GM12865 (cell line): Measurements from ENCODE around the gene BANF1.

Source experiments
- DNase-seq: peaks from one replicate; pipeline ENCODE4 v3.0.0; 2010; ENCODE audit warnings: low read depth
- H3K4me3 ChIP-seq: 2 replicates; pipeline ENCODE4 v1.5.1; 2011; ENCODE audit warnings: mild to moderate bottlenecking, low read depth, low read length, control low read depth
- TF ChIP-seq, protein P1 (sequence below): IDR thresholded peaks from 2 replicates; pipeline ENCODE4 v1.5.1; 2011; ENCODE audit warnings: low read length, control low read depth, low read depth, inconsistent platforms; ENCODE audit not compliant: insufficient read depth; ENCODE audit errors: missing control alignments

BANF1 gene

DNA sequence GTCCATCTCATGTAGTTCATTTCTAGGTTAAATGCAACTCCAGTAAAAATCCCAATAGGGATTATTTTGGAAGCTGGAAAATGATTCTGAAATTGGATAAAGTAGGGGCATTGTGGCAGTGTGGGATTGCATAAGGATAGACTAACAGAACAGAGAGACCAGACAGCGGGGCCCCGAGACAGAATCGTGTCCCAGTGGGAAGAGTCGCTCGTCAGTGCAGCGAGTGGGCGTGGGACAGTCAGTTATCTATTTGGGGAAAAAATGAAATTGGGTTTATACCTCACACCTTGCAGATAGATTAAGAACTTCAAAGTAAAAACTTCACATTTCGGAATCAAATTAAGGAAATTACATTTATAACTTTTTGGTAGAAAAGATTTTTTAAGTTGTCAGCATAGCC, 30.2 kb upstream of the BANF1 start:
- no peak overlapping the region for H3K4me3 ChIP-seq
- TF ChIP-seq, protein P1, sequence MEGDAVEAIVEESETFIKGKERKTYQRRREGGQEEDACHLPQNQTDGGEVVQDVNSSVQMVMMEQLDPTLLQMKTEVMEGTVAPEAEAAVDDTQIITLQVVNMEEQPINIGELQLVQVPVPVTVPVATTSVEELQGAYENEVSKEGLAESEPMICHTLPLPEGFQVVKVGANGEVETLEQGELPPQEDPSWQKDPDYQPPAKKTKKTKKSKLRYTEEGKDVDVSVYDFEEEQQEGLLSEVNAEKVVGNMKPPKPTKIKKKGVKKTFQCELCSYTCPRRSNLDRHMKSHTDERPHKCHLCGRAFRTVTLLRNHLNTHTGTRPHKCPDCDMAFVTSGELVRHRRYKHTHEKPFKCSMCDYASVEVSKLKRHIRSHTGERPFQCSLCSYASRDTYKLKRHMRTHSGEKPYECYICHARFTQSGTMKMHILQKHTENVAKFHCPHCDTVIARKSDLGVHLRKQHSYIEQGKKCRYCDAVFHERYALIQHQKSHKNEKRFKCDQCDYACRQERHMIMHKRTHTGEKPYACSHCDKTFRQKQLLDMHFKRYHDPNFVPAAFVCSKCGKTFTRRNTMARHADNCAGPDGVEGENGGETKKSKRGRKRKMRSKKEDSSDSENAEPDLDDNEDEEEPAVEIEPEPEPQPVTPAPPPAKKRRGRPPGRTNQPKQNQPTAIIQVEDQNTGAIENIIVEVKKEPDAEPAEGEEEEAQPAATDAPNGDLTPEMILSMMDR: no peak

DNA sequence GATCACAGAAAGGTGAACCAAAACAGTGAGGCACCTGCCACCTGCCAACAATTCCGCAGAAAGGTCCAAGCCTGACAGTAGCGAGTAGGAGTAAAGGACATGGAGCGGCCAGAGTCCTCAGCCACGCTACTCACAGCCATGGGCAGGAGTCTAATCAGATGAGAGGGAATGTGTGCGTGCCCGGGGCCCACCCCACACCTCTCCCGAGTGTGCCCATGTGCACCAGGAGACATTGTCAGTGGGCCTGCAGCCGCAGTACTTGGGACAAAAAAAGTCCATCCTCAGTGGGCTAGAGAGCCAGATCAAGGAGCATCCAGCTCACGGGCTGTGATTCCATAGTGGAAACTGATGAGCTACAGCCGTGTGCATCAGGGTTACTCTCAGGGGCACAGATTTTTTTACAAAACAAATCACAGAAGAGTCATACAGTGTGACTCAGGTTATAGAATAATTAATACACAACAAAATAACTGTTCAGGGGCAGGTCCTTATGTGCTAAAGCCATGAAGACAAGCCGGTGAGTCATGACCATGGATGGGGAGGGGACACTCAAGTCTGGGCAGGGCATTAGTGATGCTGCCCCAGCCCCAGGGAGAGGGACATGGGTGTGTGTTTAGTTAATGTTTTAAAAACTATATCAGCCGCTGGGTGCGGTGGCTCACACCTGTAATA, 28.7 kb upstream of the BANF1 start:
- H3K4me3 ChIP-seq: no peak overlapping the region
- no peak for DNase-seq
- TF ChIP-seq, protein P1: no peak

More for the DNA sequence above, 30.2 kb upstream of the BANF1 start:
- no peak for DNase-seq

DNA sequence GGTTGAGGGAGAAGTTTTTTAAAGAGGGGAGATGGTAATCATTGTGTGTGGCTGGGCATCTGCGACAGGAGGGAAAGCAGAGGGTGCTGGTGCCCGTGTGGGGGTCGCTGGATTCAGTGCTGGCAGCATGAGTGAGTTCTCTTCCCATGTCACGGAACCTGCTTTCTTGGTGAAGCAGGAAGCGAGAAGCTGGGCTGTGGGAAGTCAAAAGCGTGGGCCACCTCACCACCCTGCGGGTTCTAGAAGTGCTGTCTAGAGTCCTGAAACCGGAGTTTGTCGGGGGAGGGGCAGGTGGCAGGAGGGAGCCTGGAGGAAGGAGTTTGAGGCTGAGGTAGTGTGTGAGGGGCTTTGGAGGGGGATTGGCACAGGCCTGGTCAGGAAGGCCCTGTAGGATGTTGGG, 26.5 kb upstream of the BANF1 start:
- H3K4me3 ChIP-seq: no peak overlapping the region
- no peak for DNase-seq
- TF ChIP-seq, protein P1: no peak

DNA sequence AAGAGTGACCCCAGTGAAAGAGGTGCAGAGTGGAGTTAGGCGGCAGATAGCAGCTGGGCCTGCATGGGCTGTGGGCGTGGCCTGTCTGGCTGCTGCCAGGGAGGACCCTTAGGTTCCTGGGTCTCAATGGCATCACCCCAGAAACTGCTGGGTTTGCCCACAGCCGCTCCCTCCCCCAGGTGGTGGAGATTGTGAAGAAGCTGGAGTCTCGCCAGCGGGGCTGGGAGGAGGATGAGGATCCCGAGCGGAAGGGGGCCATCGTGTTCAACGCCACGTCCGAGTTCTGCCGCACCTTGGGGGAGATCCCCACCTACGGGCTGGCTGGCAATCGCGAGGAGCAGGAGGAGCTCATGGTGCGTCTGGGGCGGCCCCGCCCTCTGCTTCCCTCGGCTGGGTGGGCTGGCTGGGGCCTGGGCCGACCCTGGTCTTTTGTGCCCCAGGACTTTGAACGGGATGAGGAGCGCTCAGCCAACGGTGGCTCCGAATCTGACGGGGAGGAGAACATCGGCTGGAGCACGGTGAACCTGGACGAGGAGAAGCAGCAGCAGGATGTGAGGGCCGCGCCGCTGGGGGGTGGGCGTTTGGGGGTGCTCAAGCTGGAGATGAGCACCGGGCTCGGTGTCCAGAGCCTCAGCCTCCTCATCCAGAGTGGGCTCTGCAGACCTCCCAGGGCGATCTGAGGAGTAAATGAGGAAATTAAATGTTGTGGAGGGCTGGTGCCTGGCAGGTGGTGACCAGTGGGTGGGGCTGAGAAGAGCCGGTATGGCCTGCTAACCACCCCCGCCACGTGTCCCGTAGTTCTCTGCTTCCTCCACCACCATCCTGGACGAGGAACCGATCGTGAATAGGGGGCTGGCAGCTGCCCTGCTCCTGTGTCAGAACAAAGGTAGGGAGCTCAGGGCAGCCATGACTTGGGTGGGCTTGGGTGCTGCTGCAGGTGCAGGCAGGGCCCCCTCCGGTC, 25.8 kb upstream of the BANF1 start:
- DNase-seq: no peak
- TF ChIP-seq, protein P1: no peak

DNA sequence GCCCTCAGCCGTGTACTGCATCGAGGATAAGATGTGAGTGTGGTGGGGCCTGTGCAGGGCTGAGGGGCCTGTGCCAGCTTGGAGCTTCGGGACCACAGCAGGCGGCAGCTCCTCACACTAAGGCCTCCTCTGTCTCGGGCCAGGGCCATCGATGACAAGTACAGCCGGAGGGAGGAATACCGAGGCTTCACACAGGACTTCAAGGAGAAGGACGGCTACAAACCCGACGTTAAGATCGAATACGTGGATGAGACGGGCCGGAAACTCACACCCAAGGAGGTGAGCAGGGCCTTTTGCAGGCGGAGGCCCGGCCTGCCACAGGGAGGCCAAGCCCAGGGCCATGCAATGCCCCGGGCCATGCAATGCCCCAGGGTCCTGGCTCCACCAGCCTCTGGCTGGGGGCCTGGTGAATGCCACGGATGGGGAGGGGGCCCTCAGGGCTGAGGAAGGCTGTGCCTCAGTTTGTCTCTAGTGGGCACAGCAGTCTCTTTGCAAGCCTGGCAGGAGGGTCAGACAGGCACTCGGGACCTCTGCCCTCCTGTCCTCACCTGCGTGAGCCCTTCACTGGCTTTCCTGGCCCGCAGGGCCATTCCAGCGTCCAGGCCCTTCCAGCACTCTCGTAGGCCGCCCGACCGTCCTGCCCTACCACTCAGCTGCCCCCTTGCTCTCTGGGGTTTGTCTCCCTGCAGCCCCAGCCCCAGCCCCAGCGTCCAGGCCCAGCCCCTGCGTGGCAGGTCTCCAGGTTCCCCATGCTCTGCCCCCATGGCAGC, 24.5 kb upstream of the BANF1 start:
- no peak overlapping the region for H3K4me3 ChIP-seq
- TF ChIP-seq, protein P1: no peak
- DNase-seq: no peak

More for the DNA sequence above, 25.8 kb upstream of the BANF1 start:
- H3K4me3 ChIP-seq: no peak overlapping the region

DNA sequence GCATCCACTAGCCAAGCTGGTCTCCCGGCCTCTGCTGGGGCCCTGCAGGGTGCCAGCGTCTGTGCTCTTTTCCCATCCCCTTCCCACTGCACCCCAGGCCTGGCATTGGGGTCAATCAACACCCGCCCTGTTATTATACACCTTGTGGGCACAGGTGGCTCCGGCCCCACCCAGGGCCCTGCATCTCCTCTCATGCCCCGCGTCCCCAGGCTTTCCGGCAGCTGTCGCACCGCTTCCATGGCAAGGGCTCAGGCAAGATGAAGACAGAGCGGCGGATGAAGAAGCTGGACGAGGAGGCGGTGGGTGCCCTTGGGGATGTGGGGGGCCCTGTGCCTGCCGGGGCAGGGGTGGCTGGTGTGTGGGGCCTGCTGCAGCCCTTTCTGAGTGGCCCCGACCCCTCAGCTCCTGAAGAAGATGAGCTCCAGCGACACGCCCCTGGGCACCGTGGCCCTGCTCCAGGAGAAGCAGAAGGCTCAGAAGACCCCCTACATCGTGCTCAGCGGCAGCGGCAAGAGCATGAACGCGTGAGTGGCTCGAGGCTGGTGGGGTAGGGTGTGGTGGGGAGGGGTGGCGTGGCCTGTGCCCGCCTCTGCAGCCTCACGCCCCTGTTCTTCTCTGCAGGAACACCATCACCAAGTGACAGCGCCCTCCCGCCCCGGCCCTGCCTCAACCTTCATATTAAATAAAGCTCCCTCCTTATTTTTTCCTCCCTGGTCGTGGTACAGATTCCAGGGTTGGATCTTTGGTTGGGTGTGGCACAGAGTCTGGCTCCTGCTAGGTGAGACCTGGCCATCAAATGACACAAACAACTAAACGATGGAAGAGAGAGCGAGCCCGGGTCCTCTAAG, 23.7 kb upstream of the BANF1 start:
- TF ChIP-seq, protein P1: no peak
- H3K4me3 ChIP-seq: no peak overlapping the region
- DNase-seq: no peak
